ENCODE data around the gene CTRB2.
"Not testable (repeated sequence)": the region's sequence is repeated elsewhere in the genome, so short reads cannot be mapped to it uniquely, and the experiment has no call there.

CTRB2 gene

GRCh38 chr16:75227361-75228142, 20.6 kb upstream of the CTRB2 start:
- DNase-seq (ENCODE audit: low read depth in 2 of 2): no peak

GRCh38 chr16:75226550-75227360, 19.8 kb upstream of the CTRB2 start:
- no peak for DNase-seq (ENCODE audit: low read depth in 2 of 2)

- no peak for DNase-seq (ENCODE audit: low read depth in 2 of 2)
Measured at GRCh38 chr16:75225678-75226515, 18.9 kb upstream of the CTRB2 start.

GRCh38 chr16:75225092-75225491, 18.1 kb upstream of the CTRB2 start:
- no peak for DNase-seq (ENCODE audit: low read depth in 2 of 2)

- no peak for DNase-seq (ENCODE audit: low read depth in 2 of 2)
Measured at GRCh38 chr16:75224306-75225082, 17.5 kb upstream of the CTRB2 start.

GRCh38 chr16:75223129-75223528, 16.2 kb upstream of the CTRB2 start:
- DNase-seq (ENCODE audit: low read depth in 2 of 2): not testable (repeated sequence)

- DNase-seq (ENCODE audit: low read depth in 2 of 2): no peak
Measured at GRCh38 chr16:75222271-75222783, 15.4 kb upstream of the CTRB2 start.

GRCh38 chr16:75219838-75220237, 12.9 kb upstream of the CTRB2 start:
- no peak for DNase-seq (ENCODE audit: low read depth in 2 of 2)

GRCh38 chr16:75219088-75219487, 12.1 kb upstream of the CTRB2 start:
- DNase-seq (ENCODE audit: low read depth in 2 of 2): no peak

- DNase-seq (ENCODE audit: low read depth in 2 of 2): no peak
Measured at GRCh38 chr16:75218256-75219076, 11.5 kb upstream of the CTRB2 start, which contains the start of gene CTRB1. Gene CTRB1, plus strand, starts transcription at chr16:75218988. Its CDS starts 20 bp downstream, at chr16:75219008.

GRCh38 chr16:75217389-75217851, 10.5 kb upstream of the CTRB2 start:
- DNase-seq (ENCODE audit: low read depth in 2 of 2): no peak

- no peak for DNase-seq (ENCODE audit: low read depth in 2 of 2)
Measured at GRCh38 chr16:75216576-75216975, 9.6 kb upstream of the CTRB2 start.

- DNase-seq (ENCODE audit: low read depth in 2 of 2): no peak
Measured at GRCh38 chr16:75216127-75216526, 9.2 kb upstream of the CTRB2 start.

- DNase-seq (ENCODE audit: low read depth in 2 of 2): not testable (repeated sequence)
Measured at GRCh38 chr16:75211286-75211685, 4.3 kb upstream of the CTRB2 start.

GRCh38 chr16:75209944-75210343, 3.0 kb upstream of the CTRB2 start:
- no peak for DNase-seq (ENCODE audit: low read depth in 2 of 2)

- DNase-seq (ENCODE audit: low read depth in 2 of 2): not testable (repeated sequence)
Measured at GRCh38 chr16:75209514-75209913, 2.6 kb upstream of the CTRB2 start.

- no peak for DNase-seq (ENCODE audit: low read depth in 2 of 2)
Measured at GRCh38 chr16:75208861-75209505, 2.0 kb upstream of the CTRB2 start.

GRCh38 chr16:75208242-75208825, 1.4 kb upstream of the CTRB2 start:
- no peak for DNase-seq (ENCODE audit: low read depth in 2 of 2)

GRCh38 chr16:75207831-75208230, 870 bp upstream of the CTRB2 start:
- no peak for DNase-seq (ENCODE audit: low read depth in 2 of 2)
